Nephron progenitor cell (in vitro differentiated cells): Measurements from ENCODE around the gene ARHGEF1.

Source experiments
- DNase-seq: peaks from one replicate; pipeline ENCODE4 v3.0.0; 2021
- H3K27ac Mint-ChIP-seq: 2 replicates; pipeline ENCODE4 v1.8.0; 2021; ENCODE audit warnings: mild to moderate bottlenecking, moderate library complexity, mixed read lengths
- H3K27me3 Mint-ChIP-seq: 2 replicates; pipeline ENCODE4 v1.8.0; 2021; ENCODE audit warnings: mild to moderate bottlenecking, low read depth, mixed read lengths; ENCODE audit not compliant: poor library complexity
- H3K36me3 Mint-ChIP-seq: 2 replicates; pipeline ENCODE4 v1.8.0; 2021; ENCODE audit warnings: low read depth, mixed read lengths
- H3K4me1 Mint-ChIP-seq: 2 replicates; pipeline ENCODE4 v1.8.0; 2021; ENCODE audit warnings: mixed read lengths
- H3K4me3 Mint-ChIP-seq: 2 replicates; pipeline ENCODE4 v1.8.0; 2021; ENCODE audit warnings: mild to moderate bottlenecking, moderate library complexity, mixed read lengths
- H3K9me3 Mint-ChIP-seq: 2 replicates; pipeline ENCODE4 v1.8.0; 2021; ENCODE audit warnings: mild to moderate bottlenecking, moderate library complexity, mixed read lengths
- CTCF ChIP-seq: fragments of 200-600 bp; sonication (generic); IDR thresholded peaks from 2 replicates; pipeline ENCODE4 v1.5.0; 2021; ENCODE audit warnings: antibody characterized with exemption

Gene ARHGEF1

GRCh38 chr19:41915776-41916414, 32.9 kb downstream of the ARHGEF1 start:
- DNase-seq, result no peak
- no peak for TF ChIP-seq CTCF
- Mint-ChIP-seq H3K4me1 (peaks cover 12% of the 10 kb centered on the region), H3K27ac (no peak overlapping the region), H3K4me3 (no peak overlapping the region), H3K36me3 (no peaks in the 10 kb centered on the region), H3K27me3 (no peaks in the 10 kb centered on the region), H3K9me3 (no peaks in the 10 kb centered on the region)

- no peak overlapping the region for H3K4me3 Mint-ChIP-seq
- DNase-seq, result no peak
- TF ChIP-seq CTCF, result no peak
- H3K27me3 Mint-ChIP-seq, result no peaks in the 10 kb centered on the region
- no peaks in the 10 kb centered on the region for H3K36me3 Mint-ChIP-seq
- no peaks in the 10 kb centered on the region for H3K9me3 Mint-ChIP-seq
- no peak overlapping the region for H3K27ac Mint-ChIP-seq
- H3K4me1 Mint-ChIP-seq, result peaks cover 12% of the 10 kb centered on the region
These were observed 34.7 kb downstream of the ARHGEF1 start for GRCh38 chr19:41917676-41918075.

GRCh38 chr19:41918095-41918494, 35.1 kb downstream of the ARHGEF1 start:
- Mint-ChIP-seq H3K4me3 (no peak overlapping the region), H3K27me3 (no peaks in the 10 kb centered on the region), H3K4me1 (peaks cover 14% of the 10 kb centered on the region), H3K36me3 (no peaks in the 10 kb centered on the region), H3K27ac (no peak overlapping the region), H3K9me3 (no peaks in the 10 kb centered on the region)
- no peak for TF ChIP-seq CTCF
- DNase-seq, result no peak

GRCh38 chr19:41918653-41919244, 35.8 kb downstream of the ARHGEF1 start:
- Mint-ChIP-seq H3K27me3 (no peaks in the 10 kb centered on the region), H3K9me3 (no peaks in the 10 kb centered on the region), H3K4me3 (no peak overlapping the region), H3K4me1 (peaks cover 18% of the 10 kb centered on the region), H3K36me3 (no peaks in the 10 kb centered on the region), H3K27ac (no peak overlapping the region)
- TF ChIP-seq CTCF, result no peak
- no peak for DNase-seq

- H3K27ac Mint-ChIP-seq, result no peak overlapping the region
- H3K4me3 Mint-ChIP-seq, result no peak overlapping the region
- H3K36me3 Mint-ChIP-seq, result no peaks in the 10 kb centered on the region
These were observed 37.1 kb downstream of the ARHGEF1 start for GRCh38 chr19:41919948-41920712.

More at GRCh38 chr19:41919948-41920712, 37.1 kb downstream of the ARHGEF1 start:
- Mint-ChIP-seq H3K4me1 (peaks cover 18% of the 10 kb centered on the region), H3K9me3 (no peaks in the 10 kb centered on the region), H3K27me3 (no peaks in the 10 kb centered on the region)
- no peak for TF ChIP-seq CTCF
- no peak for DNase-seq
